HepG2 (cell line): ENCODE data around the gene PCGF2. TPM values are rescaled to one million over a fixed set of nuclear protein-coding genes. Genes with fewer than 3 reads are reported as not detected.
A peak's percentile ranks its signal among the peaks of the same experiment; 100 is the strongest.

ENCODE experiments used
- AGO2 ChIP-seq: fragments of 200-400 bp; formaldehyde crosslinking; optimal IDR thresholded peaks from 2 replicates; pipeline ENCODE3; 2017; ENCODE audit warnings: mild to moderate bottlenecking, low read depth, low read length, moderate library complexity
- BCL3 ChIP-seq: sonication (generic); formaldehyde crosslinking; IDR thresholded peaks from 2 replicates; pipeline ENCODE4 v1.5.1; 2020; ENCODE audit warnings: mild to moderate bottlenecking, missing genetic modification reagents, moderate library complexity
- CBX1 ChIP-seq: IDR thresholded peaks from one replicate; pipeline ENCODE4 v1.6.1; 2016; ENCODE audit warnings: antibody characterized with exemption, low read depth
- HBP1 ChIP-seq: IDR thresholded peaks from 2 replicates; pipeline ENCODE4 v1.6.1; 2016; ENCODE audit warnings: low read depth, control low read depth
- HMG20B ChIP-seq: conservative IDR thresholded peaks from 2 replicates; pipeline ENCODE4 v1.6.1; 2016; ENCODE audit warnings: missing genetic modification reagents, missing compliant biosample characterization
- IRF2 ChIP-seq: IDR thresholded peaks from 2 replicates; pipeline ENCODE4 v1.6.1; 2018; ENCODE audit warnings: missing genetic modification reagents, missing compliant biosample characterization
- LCORL ChIP-seq, 2 experiments: fragments of 450-650 bp in 1 of 2; sonication (generic) in 1 of 2; formaldehyde crosslinking in 1 of 2; IDR thresholded peaks; 2 replicates each; pipeline versions ENCODE4 v1.5.0 to v1.6.1; 2017 to 2020; ENCODE audit warnings: antibody characterized with exemption in 1 of 2, missing genetic modification reagents in 1 of 2
- MED8 ChIP-seq: sonication (generic); formaldehyde crosslinking; IDR thresholded peaks from 2 replicates; pipeline ENCODE4 v1.8.1; 2023; ENCODE audit warnings: mild to moderate bottlenecking, missing genetic modification reagents; ENCODE audit not compliant: insufficient replicate concordance
- MYPOP ChIP-seq: sonication (generic); formaldehyde crosslinking; IDR thresholded peaks from 2 replicates; pipeline ENCODE4 v1.8.1; 2023; ENCODE audit warnings: mild to moderate bottlenecking, moderate library complexity, missing genetic modification reagents
- POLR2AphosphoS2 ChIP-seq: IDR thresholded peaks from 2 replicates; pipeline ENCODE4 v1.6.1; 2011; ENCODE audit warnings: low read depth, low read length, improper control_type of control experiment
- RBM22 ChIP-seq: fragments of 200-400 bp; formaldehyde crosslinking; optimal IDR thresholded peaks from 2 replicates; pipeline ENCODE3; 2017; ENCODE audit warnings: mild to moderate bottlenecking, low read length, moderate library complexity
- SRSF1 ChIP-seq: fragments of 200-400 bp; formaldehyde crosslinking; optimal IDR thresholded peaks from 2 replicates; pipeline ENCODE3; 2017; ENCODE audit warnings: mild to moderate bottlenecking, low read depth, low read length, moderate library complexity
- SSRP1 ChIP-seq: IDR thresholded peaks from 2 replicates; pipeline ENCODE4 v1.6.1; 2016; ENCODE audit warnings: control low read depth
- TAF15 ChIP-seq: fragments of 200-400 bp; formaldehyde crosslinking; IDR thresholded peaks from one replicate; pipeline ENCODE4 v1.6.1; 2018; ENCODE audit warnings: mild to moderate bottlenecking, low read depth, low read length; ENCODE audit not compliant: poor library complexity, severe bottlenecking
- TOE1 ChIP-seq: sonication (generic); formaldehyde crosslinking; IDR thresholded peaks from 2 replicates; pipeline ENCODE4 v1.4.0; 2020; ENCODE audit warnings: mild to moderate bottlenecking, missing genetic modification reagents
- ZBTB34 ChIP-seq: sonication (generic); formaldehyde crosslinking; IDR thresholded peaks from 2 replicates; pipeline ENCODE4 v1.8.0; 2022; ENCODE audit warnings: mild to moderate bottlenecking, missing genetic modification reagents
- ZBTB38 ChIP-seq: sonication (generic); formaldehyde crosslinking; IDR thresholded peaks from 2 replicates; pipeline ENCODE4 v1.5.1; 2020; ENCODE audit warnings: mild to moderate bottlenecking, missing genetic modification reagents
- ZEB1 ChIP-seq: IDR thresholded peaks from 2 replicates; pipeline ENCODE4 v1.6.1; 2012; ENCODE audit warnings: mild to moderate bottlenecking, low read depth, inconsistent platforms; ENCODE audit not compliant: insufficient replicate concordance
- ZFP37 ChIP-seq: sonication (generic); formaldehyde crosslinking; IDR thresholded peaks from 2 replicates; pipeline ENCODE4 v1.4.0; 2020; ENCODE audit warnings: missing genetic modification reagents, borderline replicate concordance
- ZFP82 ChIP-seq: sonication (generic); formaldehyde crosslinking; IDR thresholded peaks from 2 replicates; pipeline ENCODE4 v1.5.1; 2020; ENCODE audit warnings: mild to moderate bottlenecking, missing genetic modification reagents, borderline replicate concordance
- ZKSCAN1 ChIP-seq: fragments of 150-350 bp; IDR thresholded peaks from 2 replicates; pipeline ENCODE4 v1.6.1; 2014; ENCODE audit warnings: low read length
- ZNF451 ChIP-seq: sonication (generic); formaldehyde crosslinking; IDR thresholded peaks from 2 replicates; pipeline ENCODE4 v1.5.0; 2020; ENCODE audit warnings: mild to moderate bottlenecking, missing genetic modification reagents
- ZNF567 ChIP-seq: sonication (generic); formaldehyde crosslinking; IDR thresholded peaks from 2 replicates; pipeline ENCODE4 v1.8.1; 2023; ENCODE audit warnings: mild to moderate bottlenecking, missing genetic modification reagents, borderline replicate concordance
- ZNF704 ChIP-seq: sonication (generic); formaldehyde crosslinking; IDR thresholded peaks from 2 replicates; pipeline ENCODE4 v1.8.1; 2023; ENCODE audit warnings: mild to moderate bottlenecking, inconsistent platforms, moderate library complexity, missing genetic modification reagents, borderline replicate concordance
- polyA plus RNA-seq, 8 experiments: library from polyadenylated mRNA; depleted of rRNA in 3 of 8; stranded (reverse) in 7 of 8; unstranded in 1 of 8; fragments of >200 nt; fragmentation: Illumina TruSeq in 4 of 8; extraction: Trizol in 4 of 8; gene quantifications; 2 replicates each; pipeline versions ENCODE4 v1.2.1 to v1.2.3, GENCODE V29; 2011 to 2016; ENCODE audit warnings: low read depth in 4 of 8, missing spikeins in 1 of 8, mixed read lengths in 1 of 8; ENCODE audit not compliant: insufficient read depth in 1 of 8
- total RNA-seq, 5 experiments: library from RNA; depleted of rRNA; stranded (reverse); fragments of >200 nt; fragmentation: Illumina TruSeq; extraction: Trizol; gene quantifications; 2 replicates each; pipeline ENCODE4 v1.2.3, GENCODE V29; 2016; ENCODE audit warnings: low read depth in 1 of 5

The PCGF2 gene
- total and polyA plus RNA-seq, 2 of the 13 experiments (the other 11 are each of a cell fraction or from before 2014, with no cell fraction given): 11.6 to 29.4 TPM

GRCh38 chr17:38709104-38709820, 38.9 kb downstream of the PCGF2 start (continued):
- TF ChIP-seq ZBTB34 (CRISPR knock-in tag) (no peak), ZEB1 (no peak), MYPOP (CRISPR knock-in tag) (no peak), AGO2 (peak; percentile 83), ZFP82 (CRISPR knock-in tag) (no peak), IRF2 (CRISPR knock-in tag) (no peak), LCORL (IDR thresholded peaks at IDR 0.05) (no peak), LCORL (CRISPR knock-in tag; IDR thresholded peaks at IDR 0.05) (no peak), ZBTB38 (CRISPR knock-in tag) (peak; percentile 45; the same call in 1 of the 2 replicates), TOE1 (CRISPR knock-in tag) (no peak), RBM22 (peak; percentile 24), ZKSCAN1 (no peak), BCL3 (no peak), ZNF567 (CRISPR knock-in tag) (no peak), HBP1 (CRISPR knock-in tag) (no peak), ZNF704 (CRISPR knock-in tag) (no peak), TAF15 (no peak), SSRP1 (CRISPR knock-in tag) (0 out of 2 replicates have a peak, but pooled peaks have one; percentile 24), CBX1 (no peak), ZNF451 (no peak), ZFP37 (CRISPR knock-in tag) (no peak), MED8 (peak; percentile 24), SRSF1 (peak; percentile 46), HMG20B (CRISPR knock-in tag) (no peak), POLR2AphosphoS2 (no peak)
